ENCODE data around the gene CREB5. TPM values are rescaled to one million over a fixed set of nuclear protein-coding genes. Genes with fewer than 3 reads are reported as not detected.

CREB5 gene
- total and polyA plus RNA-seq, 2 donors (not counting 3 experiments of a cell fraction or from before 2014, with no cell fraction given), result 19.6 to 28.4 TPM

- H3K4me1 ChIP-seq (ENCODE audit: control insufficient read depth, extremely low read depth, insufficient read depth, low read length), result no peaks in the 10 kb centered on the region
- DNase-seq (ENCODE audit: low read depth, low spot score), result no peak
- H2AFZ ChIP-seq (ENCODE audit: low read depth, low read length), result no peak overlapping the region
- TF ChIP-seq FOS (IDR thresholded peaks at IDR 0.05; ENCODE audit: borderline replicate concordance, insufficient read depth, low read length), result no peak
- H3K9me1 ChIP-seq (replicated peaks; ENCODE audit: control insufficient read depth, extremely low read depth, insufficient read depth, low read length), result no peaks in the 10 kb centered on the region
- dilution Hi-C loops (cut with MboI; ENCODE audit: extremely low pct_ligation_motif_present, low sequenced_read_pairs) (no loop called here), intact Hi-C loops (cut with micrococcal nuclease) (no loop called here)
- H3K4me2 ChIP-seq (ENCODE audit: insufficient read depth, low read length), result no peak overlapping the region
- no peaks in the 10 kb centered on the region for H4K20me1 ChIP-seq (replicated peaks; ENCODE audit: control insufficient read depth, extremely low read depth, insufficient read depth, low read length)
- peaks cover 0 to 5% of the 10 kb centered on the region in 2 experiments for H3K27me3 ChIP-seq (ENCODE audit: control insufficient read depth in 2 of 2, insufficient read depth in 2 of 2, low read length in 2 of 2)
- CTCF ChIA-PET, result no interaction called here
- H3K79me2 ChIP-seq (ENCODE audit: control insufficient read depth, insufficient read depth, low read length), result no peaks in the 10 kb centered on the region
- POLR2A ChIA-PET, result no interaction called here
- no peak overlapping the region for H3K4me3 ChIP-seq (replicated peaks in 1 of 3; ENCODE audit: insufficient read depth in 1 of 3, low read depth in 1 of 3, low read length in 3 of 3)
- no peak overlapping the region for H3K27ac ChIP-seq (ENCODE audit: insufficient read depth, low read depth, low read length)
- no peaks in the 10 kb centered on the region for H3K36me3 ChIP-seq (ENCODE audit: control insufficient read depth in 2 of 2, extremely low read depth in 1 of 2, insufficient read depth in 2 of 2, low read length in 2 of 2)
- BruUV-seq (replicated peaks), result no TSS peak
- H3K9me3 ChIP-seq (replicated peaks; ENCODE audit: control insufficient read depth, insufficient read depth, low read length), result no peaks in the 10 kb centered on the region
- H3K9ac ChIP-seq (replicated peaks; ENCODE audit: extremely low read depth, insufficient read depth, low read length), result no peak overlapping the region
- FAIRE-seq, result no peak
These were observed 34.8 kb downstream of the CREB5 start for GRCh38 chr7:28447071-28447470.

- CTCF ChIA-PET, result no interaction called here
These were observed 36.4 kb downstream of the CREB5 start for GRCh38 chr7:28448708-28449107.

More at GRCh38 chr7:28448708-28449107, 36.4 kb downstream of the CREB5 start:
- POLR2A ChIA-PET, result no interaction called here
- no peak overlapping the region for H3K9ac ChIP-seq (replicated peaks; ENCODE audit: extremely low read depth, insufficient read depth, low read length)
- H4K20me1 ChIP-seq (replicated peaks; ENCODE audit: control insufficient read depth, extremely low read depth, insufficient read depth, low read length), result no peaks in the 10 kb centered on the region
- dilution Hi-C loops (cut with MboI; ENCODE audit: extremely low pct_ligation_motif_present, low sequenced_read_pairs) (no loop called here), intact Hi-C loops (cut with micrococcal nuclease) (no loop called here)
- FAIRE-seq, result no peak
- H3K27ac ChIP-seq (ENCODE audit: insufficient read depth, low read depth, low read length), result no peak overlapping the region
- peaks cover 0 to 5% of the 10 kb centered on the region in 2 experiments for H3K27me3 ChIP-seq (ENCODE audit: control insufficient read depth in 2 of 2, insufficient read depth in 2 of 2, low read length in 2 of 2)
- no peaks in the 10 kb centered on the region for H3K9me3 ChIP-seq (replicated peaks; ENCODE audit: control insufficient read depth, insufficient read depth, low read length)
- TF ChIP-seq EZH2 (IDR thresholded peaks at IDR 0.05; ENCODE audit: borderline replicate concordance, low read depth, low read length, severe bottlenecking) (no peak), POLR2A (IDR thresholded peaks at IDR 0.05; ENCODE audit: low read depth, low read length) (no peak), MYC (IDR thresholded peaks at IDR 0.05; ENCODE audit: low read depth, low read length) (no peak), FOS (IDR thresholded peaks at IDR 0.05; ENCODE audit: borderline replicate concordance, insufficient read depth, low read length) (no peak), MAX (IDR thresholded peaks at IDR 0.05; ENCODE audit: insufficient read depth, insufficient read length) (no peak), CTCF (IDR thresholded peaks at IDR 0.05; ENCODE audit: extremely low read depth in 1 of 2, insufficient read depth in 1 of 2, low read depth in 1 of 2, low read length in 2 of 2) (no peak), JUN (IDR thresholded peaks at IDR 0.05; ENCODE audit: borderline replicate concordance, insufficient read depth, insufficient read length, low read depth) (no peak), POLR2AphosphoS5 (IDR thresholded peaks at IDR 0.05; ENCODE audit: insufficient read depth, low read depth, low read length) (no peak), GATA2 (IDR thresholded peaks at IDR 0.05; ENCODE audit: insufficient read depth, insufficient read length, low read depth, low read length) (no peak)
- no peak for DNase-seq (ENCODE audit: low read depth, low spot score)
- H3K9me1 ChIP-seq (replicated peaks; ENCODE audit: control insufficient read depth, extremely low read depth, insufficient read depth, low read length), result no peaks in the 10 kb centered on the region
- no peak overlapping the region for H3K4me3 ChIP-seq (replicated peaks in 1 of 3; ENCODE audit: insufficient read depth in 1 of 3, low read depth in 1 of 3, low read length in 3 of 3)
- BruUV-seq (replicated peaks), result no TSS peak
- no peaks in the 10 kb centered on the region for H3K36me3 ChIP-seq (ENCODE audit: control insufficient read depth in 2 of 2, extremely low read depth in 1 of 2, insufficient read depth in 2 of 2, low read length in 2 of 2)
- H3K4me1 ChIP-seq (ENCODE audit: control insufficient read depth, extremely low read depth, insufficient read depth, low read length), result no peaks in the 10 kb centered on the region
- H3K4me2 ChIP-seq (ENCODE audit: insufficient read depth, low read length), result no peak overlapping the region
- H3K79me2 ChIP-seq (ENCODE audit: control insufficient read depth, insufficient read depth, low read length), result no peaks in the 10 kb centered on the region
- no peak overlapping the region for H2AFZ ChIP-seq (ENCODE audit: low read depth, low read length)

All from endothelial cell of umbilical vein (primary cell).